ENCODE measurements around the gene CDK6. TPM values are rescaled to one million over a fixed set of nuclear protein-coding genes. Genes with fewer than 3 reads are reported as not detected.

CDK6 gene
- total and polyA plus RNA-seq, 2 of the 8 experiments (the other 6 are each of a cell fraction or from before 2014, with no cell fraction given) = 5.9 to 18.9 TPM

DNA sequence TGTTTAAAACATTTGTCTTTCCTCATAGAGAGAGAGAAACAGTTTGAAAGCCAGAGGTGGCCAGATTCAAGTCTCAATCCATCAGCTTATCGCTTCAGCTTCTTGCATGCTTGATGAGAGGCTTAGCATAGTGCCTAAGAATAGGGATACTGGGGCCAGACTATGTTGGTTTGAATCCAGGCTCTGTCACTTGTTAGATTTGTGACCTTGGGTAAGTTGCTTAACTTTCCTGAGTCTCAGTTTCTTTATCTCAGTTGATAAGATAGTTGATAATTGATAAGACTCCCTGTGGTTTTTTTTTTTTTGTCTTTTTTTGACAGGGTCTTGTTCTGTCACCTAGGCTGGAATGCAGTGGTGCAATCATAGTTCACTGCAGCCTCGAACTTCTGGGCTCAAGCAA, 12.1 kb upstream of the CDK6 start (continued):
- TF ChIP-seq CHD7 (IDR thresholded peaks at IDR 0.05; ENCODE audit: insufficient replicate concordance, low read length) (no peak), GTF2F1 (IDR thresholded peaks at IDR 0.05; ENCODE audit: borderline replicate concordance, low read depth, low read length) (no peak)

All from H1 (cell line).